Metanephros (tissue), 1 donor: ENCODE data around the gene MFGE8. TPM values are rescaled to one million over a fixed set of nuclear protein-coding genes. Genes with fewer than 3 reads are reported as not detected.

Experiments
- total RNA-seq: library from RNA; depleted of rRNA; stranded (reverse); fragments of >200 nt; gene quantifications from one replicate; pipeline ENCODE4 v1.2.3, GENCODE V29; 2014

Gene MFGE8
- total RNA-seq = 80.1 TPM

GRCh38 chr15:88913017-88913849 is at the start of gene MFGE8:
MFGE8 (minus strand) TSS chr15:88913379; CDS start chr15:88913319, 60 bp downstream.

GRCh38 chr15:88894819-88895767 is 18.1 kb downstream of the MFGE8 start, which contains the start of gene HAPLN3:
HAPLN3 (minus strand) TSS chr15:88895544; CDS start chr15:88887298, 8,246 bp downstream.

Other genes starting within 250 kb of the MFGE8 start
- 4.0 TPM for gene ACAN, start 109.9 kb downstream of the MFGE8 start, total RNA-seq
- gene HAPLN3, start 17.8 kb downstream of the MFGE8 start, total RNA-seq = 6.3 TPM
- gene ABHD2, start 175.1 kb upstream of the MFGE8 start, total RNA-seq = 48.5 TPM